Astrocyte (in vitro differentiated cells and primary cell): ENCODE measurements around the gene LCN10. TPM values are rescaled to one million over a fixed set of nuclear protein-coding genes. Genes with fewer than 3 reads are reported as not detected.

Source experiments
- DNase-seq: peaks from one replicate; pipeline ENCODE4 v3.0.0-alpha.2; 2010; ENCODE audit warnings: low read depth
- FAIRE-seq: peaks from 2 replicates; lab custom pipeline; 2011; peaks lifted over from hg19 to GRCh38; lab: Jason Lieb, UNC
- H2AFZ ChIP-seq: 2 replicates; pipeline ENCODE4 v1.6.0; 2012; ENCODE audit warnings: low read depth, low read length, inconsistent platforms
- H3K27ac ChIP-seq: 2 replicates; pipeline ENCODE4 v1.5.1; 2011; ENCODE audit warnings: low read depth, low read length, inconsistent platforms
- H3K27me3 ChIP-seq: 2 replicates; pipeline ENCODE4 v1.6.0; 2011; ENCODE audit warnings: low read length, inconsistent platforms; ENCODE audit not compliant: insufficient read depth
- H3K36me3 ChIP-seq: 2 replicates; pipeline ENCODE4 v1.5.1; 2011; ENCODE audit warnings: low read length, inconsistent platforms; ENCODE audit not compliant: insufficient read depth
- H3K4me1 ChIP-seq: 2 replicates; pipeline ENCODE4 v1.5.1; 2011; ENCODE audit warnings: low read length, inconsistent platforms; ENCODE audit not compliant: insufficient read depth
- H3K4me2 ChIP-seq: 2 replicates; pipeline ENCODE4 v1.6.0; 2012; ENCODE audit warnings: low read length, inconsistent platforms
- H3K4me3 ChIP-seq: 2 replicates; pipeline ENCODE4 v1.5.1; 2011; ENCODE audit warnings: low read depth, mild to moderate bottlenecking, low read length, inconsistent platforms; ENCODE audit not compliant: insufficient read depth
- H3K79me2 ChIP-seq: 2 replicates; pipeline ENCODE4 v1.6.0; 2012; ENCODE audit warnings: mild to moderate bottlenecking, low read length, inconsistent platforms; ENCODE audit not compliant: insufficient read depth
- H3K9ac ChIP-seq: 2 replicates; pipeline ENCODE4 v1.6.0; 2012; ENCODE audit warnings: mild to moderate bottlenecking, low read length, inconsistent platforms
- H3K9me3 ChIP-seq: 2 replicates; pipeline ENCODE4 v1.5.1; 2012; ENCODE audit warnings: low read depth, mild to moderate bottlenecking, low read length, inconsistent platforms; ENCODE audit not compliant: insufficient read depth
- H4K20me1 ChIP-seq: 2 replicates; pipeline ENCODE4 v1.6.0; 2012; ENCODE audit warnings: low read length, inconsistent platforms; ENCODE audit not compliant: insufficient read depth
- H3K27ac Mint-ChIP-seq: one replicate; pipeline ENCODE4 v1.8.0; 2021; ENCODE audit warnings: mild to moderate bottlenecking, mixed read lengths; ENCODE audit not compliant: unreplicated experiment
- H3K27me3 Mint-ChIP-seq: one replicate; pipeline ENCODE4 v1.8.0; 2021; ENCODE audit warnings: low read depth, mixed read lengths; ENCODE audit not compliant: unreplicated experiment
- H3K36me3 Mint-ChIP-seq: one replicate; pipeline ENCODE4 v1.8.0; 2021; ENCODE audit warnings: low read depth, mixed read lengths; ENCODE audit not compliant: unreplicated experiment
- H3K4me1 Mint-ChIP-seq: one replicate; pipeline ENCODE4 v1.8.0; 2021; ENCODE audit warnings: low read depth, mixed read lengths; ENCODE audit not compliant: unreplicated experiment
- H3K4me3 Mint-ChIP-seq: one replicate; pipeline ENCODE4 v1.8.0; 2021; ENCODE audit warnings: mild to moderate bottlenecking, moderate library complexity, mixed read lengths; ENCODE audit not compliant: unreplicated experiment
- H3K9me3 Mint-ChIP-seq: one replicate; pipeline ENCODE4 v1.8.0; 2021; ENCODE audit warnings: mild to moderate bottlenecking, mixed read lengths; ENCODE audit not compliant: unreplicated experiment
- CTCF ChIP-seq: IDR thresholded peaks from 2 replicates; pipeline ENCODE4 v1.5.1; 2011; ENCODE audit warnings: low read depth, mild to moderate bottlenecking, inconsistent platforms, low read length, moderate library complexity; ENCODE audit not compliant: insufficient read depth
- EZH2 ChIP-seq: IDR thresholded peaks from 2 replicates; pipeline ENCODE4 v1.6.1; 2012; ENCODE audit warnings: mild to moderate bottlenecking, low read length, inconsistent platforms; ENCODE audit not compliant: insufficient read depth
- total RNA-seq: library from RNA; stranded (reverse); gene quantifications from 2 replicates; pipeline ENCODE4 v1.2.1, GENCODE V29; 2021

Gene LCN10
- total RNA-seq, 1 donor from 2014 or later, result not detected

GRCh38 chr9:136710543-136710942, 32.2 kb downstream of the LCN10 start:
- H3K27me3 ChIP-seq, result no peaks in the 10 kb centered on the region
- H3K9ac ChIP-seq, result no peak overlapping the region
- no peaks in the 10 kb centered on the region for H4K20me1 ChIP-seq
- Mint-ChIP-seq H3K27me3 (peaks cover 6% of the 10 kb centered on the region), H3K4me3 (peak overlapping the region; percentile 50), H3K4me1 (no peaks in the 10 kb centered on the region), H3K36me3 (no peaks in the 10 kb centered on the region), H3K9me3 (peaks cover 3% of the 10 kb centered on the region), H3K27ac (peak overlapping the region; percentile 26)
- FAIRE-seq, result no peak
- no peaks in the 10 kb centered on the region for H3K9me3 ChIP-seq
- no peak overlapping the region for H3K4me3 ChIP-seq
- H3K36me3 ChIP-seq, result no peaks in the 10 kb centered on the region
- TF ChIP-seq CTCF (no peak), EZH2 (no peak)
- peaks cover 3% of the 10 kb centered on the region for H3K4me1 ChIP-seq
- H2AFZ ChIP-seq, result no peak overlapping the region
- no peak overlapping the region for H3K4me2 ChIP-seq
- H3K27ac ChIP-seq, result no peak overlapping the region
- DNase-seq, result no peak
- H3K79me2 ChIP-seq, result no peaks in the 10 kb centered on the region

DNA sequence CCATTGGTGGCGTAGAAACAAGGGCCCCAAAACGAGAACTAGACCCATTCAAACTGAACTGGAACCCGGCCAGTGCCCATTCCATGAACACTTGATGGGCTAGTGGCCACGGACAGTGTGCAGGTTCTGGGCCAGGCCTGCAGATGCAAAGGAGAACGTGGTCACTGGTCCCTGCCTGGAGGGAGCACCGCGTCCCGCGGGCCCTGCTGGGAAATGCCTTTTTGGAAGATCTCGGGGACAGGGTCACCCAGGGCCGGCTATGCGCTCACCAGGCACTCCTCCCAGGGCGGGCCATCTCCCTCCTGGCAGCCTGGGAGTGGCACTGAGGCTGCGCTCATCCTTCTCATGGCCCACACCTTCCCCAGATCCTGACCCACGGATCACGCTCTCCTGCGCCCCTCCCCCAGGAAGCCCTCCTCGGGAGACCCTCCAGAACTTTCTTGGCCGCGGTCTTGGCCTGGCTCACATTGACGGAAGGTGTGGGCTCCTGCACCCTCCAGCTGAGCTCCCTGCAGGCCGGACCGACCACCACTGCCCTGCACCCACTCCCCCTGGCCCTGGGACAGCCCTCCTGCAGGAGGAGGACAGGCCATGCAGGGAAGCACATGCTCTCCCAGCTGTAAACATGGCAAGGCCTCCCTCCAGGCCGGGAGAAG, 33.2 kb downstream of the LCN10 start:
- H4K20me1 ChIP-seq, result no peaks in the 10 kb centered on the region
- no peak overlapping the region for H3K4me2 ChIP-seq
- Mint-ChIP-seq H3K27ac (no peak overlapping the region), H3K9me3 (peaks cover 6% of the 10 kb centered on the region), H3K36me3 (no peaks in the 10 kb centered on the region), H3K4me3 (no peak overlapping the region), H3K4me1 (no peaks in the 10 kb centered on the region), H3K27me3 (peaks cover 10% of the 10 kb centered on the region)
- no peaks in the 10 kb centered on the region for H3K36me3 ChIP-seq
- no peaks in the 10 kb centered on the region for H3K9me3 ChIP-seq
- no peak overlapping the region for H3K4me3 ChIP-seq
- FAIRE-seq, result no peak
- peaks cover 3% of the 10 kb centered on the region for H3K4me1 ChIP-seq
- no peak for DNase-seq
- no peak for TF ChIP-seq EZH2
- no peak for TF ChIP-seq CTCF
- no peaks in the 10 kb centered on the region for H3K79me2 ChIP-seq
- no peak overlapping the region for H2AFZ ChIP-seq
- no peak overlapping the region for H3K27ac ChIP-seq
- no peaks in the 10 kb centered on the region for H3K27me3 ChIP-seq
- H3K9ac ChIP-seq, result no peak overlapping the region

GRCh38 chr9:136707849-136708517, 34.8 kb downstream of the LCN10 start:
- Mint-ChIP-seq H3K36me3 (no peaks in the 10 kb centered on the region), H3K4me3 (no peak overlapping the region), H3K27me3 (peaks cover 10% of the 10 kb centered on the region), H3K9me3 (peaks cover 6% of the 10 kb centered on the region), H3K4me1 (no peaks in the 10 kb centered on the region), H3K27ac (no peak overlapping the region)
- H3K9ac ChIP-seq, result no peak overlapping the region
- H3K9me3 ChIP-seq, result no peaks in the 10 kb centered on the region
- DNase-seq (no peak), FAIRE-seq (no peak)
- H2AFZ ChIP-seq, result no peak overlapping the region
- H3K4me2 ChIP-seq, result no peak overlapping the region
- H3K79me2 ChIP-seq, result no peaks in the 10 kb centered on the region
- TF ChIP-seq EZH2 (no peak), CTCF (no peak)
- no peaks in the 10 kb centered on the region for H4K20me1 ChIP-seq
- H3K4me1 ChIP-seq, result peaks cover 3% of the 10 kb centered on the region
- H3K36me3 ChIP-seq, result no peaks in the 10 kb centered on the region
- H3K4me3 ChIP-seq, result no peak overlapping the region
- no peaks in the 10 kb centered on the region for H3K27me3 ChIP-seq
- no peak overlapping the region for H3K27ac ChIP-seq
